ENCODE data around the gene GYS1.
"Not testable (repeated sequence)": the region's sequence is repeated elsewhere in the genome, so short reads cannot be mapped to it uniquely, and the experiment has no call there.

DNA sequence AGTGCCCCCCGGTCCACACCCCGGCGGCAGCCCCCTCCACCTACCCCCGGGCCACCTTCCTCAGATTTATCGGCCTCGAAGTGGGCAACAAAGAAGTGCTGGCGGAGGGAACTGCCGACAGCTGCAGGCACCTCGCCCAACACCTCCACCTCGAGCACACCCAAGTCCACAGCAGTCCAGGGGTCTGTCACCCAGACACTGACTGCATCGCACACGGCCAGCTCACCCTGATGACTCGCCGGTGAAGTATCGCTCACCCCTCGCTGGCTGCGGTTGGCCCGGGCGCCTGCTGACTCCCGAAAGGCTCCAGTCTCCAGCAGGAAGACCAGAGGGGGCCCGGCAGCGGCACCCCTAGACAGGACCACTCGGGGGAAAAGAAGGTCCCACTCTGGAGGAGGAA lies 32.5 kb upstream of the GYS1 start:
- not testable (repeated sequence) for TF ChIP-seq TARDBP (IDR thresholded peaks at IDR 0.05; ENCODE audit: borderline replicate concordance); EP300 (IDR thresholded peaks at IDR 0.05; ENCODE audit: borderline replicate concordance in 1 of 2, control insufficient read depth in 1 of 2, low read depth in 2 of 2, low read length in 2 of 2); RAD21 (IDR thresholded peaks at IDR 0.05; ENCODE audit: insufficient read depth, low read depth, low read length); ZNF217 (IDR thresholded peaks at IDR 0.05); POLR2AphosphoS5 (IDR thresholded peaks at IDR 0.05; ENCODE audit: low read length); CEBPB (IDR thresholded peaks at IDR 0.05; ENCODE audit: borderline replicate concordance in 1 of 2, low read depth in 2 of 2, low read length in 2 of 2); STAT3 (IDR thresholded peaks at IDR 0.05; ENCODE audit: low read depth, low read length)
- TF ChIP-seq, protein P1, sequence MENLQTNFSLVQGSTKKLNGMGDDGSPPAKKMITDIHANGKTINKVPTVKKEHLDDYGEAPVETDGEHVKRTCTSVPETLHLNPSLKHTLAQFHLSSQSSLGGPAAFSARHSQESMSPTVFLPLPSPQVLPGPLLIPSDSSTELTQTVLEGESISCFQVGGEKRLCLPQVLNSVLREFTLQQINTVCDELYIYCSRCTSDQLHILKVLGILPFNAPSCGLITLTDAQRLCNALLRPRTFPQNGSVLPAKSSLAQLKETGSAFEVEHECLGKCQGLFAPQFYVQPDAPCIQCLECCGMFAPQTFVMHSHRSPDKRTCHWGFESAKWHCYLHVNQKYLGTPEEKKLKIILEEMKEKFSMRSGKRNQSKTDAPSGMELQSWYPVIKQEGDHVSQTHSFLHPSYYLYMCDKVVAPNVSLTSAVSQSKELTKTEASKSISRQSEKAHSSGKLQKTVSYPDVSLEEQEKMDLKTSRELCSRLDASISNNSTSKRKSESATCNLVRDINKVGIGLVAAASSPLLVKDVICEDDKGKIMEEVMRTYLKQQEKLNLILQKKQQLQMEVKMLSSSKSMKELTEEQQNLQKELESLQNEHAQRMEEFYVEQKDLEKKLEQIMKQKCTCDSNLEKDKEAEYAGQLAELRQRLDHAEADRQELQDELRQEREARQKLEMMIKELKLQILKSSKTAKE (IDR thresholded peaks at IDR 0.05; ENCODE audit: low read depth, poor library complexity, severe bottlenecking): not testable (repeated sequence)
- TF ChIP-seq, protein P2, sequence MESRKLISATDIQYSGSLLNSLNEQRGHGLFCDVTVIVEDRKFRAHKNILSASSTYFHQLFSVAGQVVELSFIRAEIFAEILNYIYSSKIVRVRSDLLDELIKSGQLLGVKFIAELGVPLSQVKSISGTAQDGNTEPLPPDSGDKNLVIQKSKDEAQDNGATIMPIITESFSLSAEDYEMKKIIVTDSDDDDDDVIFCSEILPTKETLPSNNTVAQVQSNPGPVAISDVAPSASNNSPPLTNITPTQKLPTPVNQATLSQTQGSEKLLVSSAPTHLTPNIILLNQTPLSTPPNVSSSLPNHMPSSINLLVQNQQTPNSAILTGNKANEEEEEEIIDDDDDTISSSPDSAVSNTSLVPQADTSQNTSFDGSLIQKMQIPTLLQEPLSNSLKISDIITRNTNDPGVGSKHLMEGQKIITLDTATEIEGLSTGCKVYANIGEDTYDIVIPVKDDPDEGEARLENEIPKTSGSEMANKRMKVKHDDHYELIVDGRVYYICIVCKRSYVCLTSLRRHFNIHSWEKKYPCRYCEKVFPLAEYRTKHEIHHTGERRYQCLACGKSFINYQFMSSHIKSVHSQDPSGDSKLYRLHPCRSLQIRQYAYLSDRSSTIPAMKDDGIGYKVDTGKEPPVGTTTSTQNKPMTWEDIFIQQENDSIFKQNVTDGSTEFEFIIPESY (IDR thresholded peaks at IDR 0.05): not testable (repeated sequence)

All from GM12878 (cell line).